SK-N-SH (cell line): ENCODE data around the gene MINDY4. TPM values are rescaled to one million over a fixed set of nuclear protein-coding genes. Genes with fewer than 3 reads are reported as not detected.

Experiments
- CTCF ChIA-PET: fragments of 300-600, 350-600 bp; formaldehyde crosslinking; extraction: SDS; loops from one replicate; lab custom pipeline; 2021; lab: Yijun Ruan, JAX
- POLR2A ChIA-PET: fragments of 350-600 bp; sonication (Branson Sonifier 250); formaldehyde crosslinking; extraction: SDS; loops from one replicate; lab custom pipeline; 2020; ENCODE audit warnings: antibody characterized with exemption, inconsistent platforms; lab: Yijun Ruan, JAX
- DNase-seq: peaks from one replicate; pipeline ENCODE4 v3.0.0; 2012
- H2AFZ ChIP-seq: fragments of 200-600 bp; sonication (generic); 2 replicates; pipeline ENCODE4 v1.8.1; 2016; ENCODE audit warnings: antibody characterized with exemption, mild to moderate bottlenecking, low read depth
- H3F3A ChIP-seq: fragments of 200-600 bp; sonication (generic); replicated peaks from 2 replicates; pipeline ENCODE3; 2016; ENCODE audit warnings: antibody characterized with exemption, mild to moderate bottlenecking; ENCODE audit not compliant: insufficient read depth
- H3K27ac ChIP-seq, 2 experiments: fragments of 200-500 bp in 1 of 2; fragments of 200-600 bp in 1 of 2; sonication (Bioruptor generic) in 1 of 2; sonication (generic), shearing (Covaris generic) in 1 of 2; 2 replicates each; pipeline versions ENCODE4 v1.5.1 to v1.6.1; 2014 to 2016; ENCODE audit warnings: low read depth in 2 of 2, inconsistent platforms in 1 of 2, low read length in 1 of 2, mild to moderate bottlenecking in 1 of 2, mixed read lengths in 1 of 2
- H3K27me3 ChIP-seq: fragments of 200-600 bp; sonication (generic), shearing (Covaris generic); 2 replicates; pipeline ENCODE4 v1.6.1; 2016; ENCODE audit warnings: mixed run types; ENCODE audit not compliant: insufficient read depth
- H3K36me3 ChIP-seq, 2 experiments: fragments of 200-500 bp in 1 of 2; fragments of 200-600 bp in 1 of 2; sonication (Bioruptor generic) in 1 of 2; sonication (generic) in 1 of 2; replicated peaks in 1 of 2; 2 replicates each; pipeline versions ENCODE3 to v1.5.1; 2014 to 2016; ENCODE audit warnings: low read length in 1 of 2, mild to moderate bottlenecking in 1 of 2; ENCODE audit not compliant: insufficient read depth in 2 of 2, control insufficient read depth in 1 of 2
- H3K4me1 ChIP-seq, 2 experiments: fragments of 200-500 bp in 1 of 2; fragments of 200-600 bp in 1 of 2; sonication (Bioruptor generic) in 1 of 2; sonication (generic), shearing (Covaris generic) in 1 of 2; 2 replicates each; pipeline versions ENCODE4 v1.5.1 to v1.6.1; 2014 to 2016; ENCODE audit warnings: low read depth in 1 of 2, low read length in 1 of 2, mixed run types in 1 of 2; ENCODE audit not compliant: insufficient read depth in 2 of 2, control insufficient read depth in 1 of 2
- H3K4me2 ChIP-seq: fragments of 200-600 bp; sonication (generic), shearing (Covaris generic); 2 replicates; pipeline ENCODE4 v1.6.1; 2017; ENCODE audit warnings: mixed run types
- H3K4me3 ChIP-seq, 2 experiments: fragments of 200-500 bp in 1 of 2; fragments of 200-600 bp in 1 of 2; sonication (Bioruptor generic) in 1 of 2; sonication (generic), shearing (Covaris generic) in 1 of 2; 2 replicates each; pipeline versions ENCODE4 v1.5.1 to v1.8.1; 2014 to 2016; ENCODE audit warnings: low read depth in 2 of 2, inconsistent platforms in 1 of 2, low read length in 1 of 2, mild to moderate bottlenecking in 1 of 2, mixed read lengths in 1 of 2, moderate library complexity in 1 of 2
- H3K79me2 ChIP-seq: fragments of 200-600 bp; sonication (generic); 2 replicates; pipeline ENCODE4 v1.8.1; 2017; ENCODE audit warnings: mild to moderate bottlenecking; ENCODE audit not compliant: insufficient read depth
- H3K9ac ChIP-seq: fragments of 200-600 bp; sonication (generic); 2 replicates; pipeline ENCODE4 v1.6.1; 2017; ENCODE audit warnings: mixed run types
- H3K9me2 ChIP-seq: fragments of 200-600 bp; sonication (generic); 2 replicates; pipeline ENCODE4 v1.6.1; 2017; ENCODE audit warnings: mixed run types
- H3K9me3 ChIP-seq: fragments of 200-600 bp; sonication (generic); 2 replicates; pipeline ENCODE4 v1.6.1; 2017; ENCODE audit warnings: mixed run types, mild to moderate bottlenecking, moderate library complexity
- H4K20me1 ChIP-seq: fragments of 200-600 bp; sonication (generic); 2 replicates; pipeline ENCODE4 v1.6.1; 2017; ENCODE audit warnings: mild to moderate bottlenecking, mixed run types; ENCODE audit not compliant: insufficient read depth
- CTCF ChIP-seq: fragments of 200-600 bp; sonication (generic); IDR thresholded peaks from 2 replicates; pipeline ENCODE4 v1.6.1; 2017; ENCODE audit warnings: antibody characterized with exemption, mild to moderate bottlenecking, moderate library complexity
- EP300 ChIP-seq, 2 experiments: IDR thresholded peaks; 2 replicates each; pipeline versions ENCODE4 v1.4.0 to v1.6.1; 2012; ENCODE audit warnings: borderline replicate concordance in 1 of 2, low read depth in 1 of 2, low read length in 1 of 2
- EZH2phosphoT487 ChIP-seq: fragments of 200-600 bp; sonication (generic); IDR thresholded peaks from 2 replicates; pipeline ENCODE4 v1.6.1; 2017; ENCODE audit warnings: low read depth, mixed run types, mild to moderate bottlenecking, antibody characterized with exemption, moderate library complexity, borderline replicate concordance
- FOXJ3 ChIP-seq: sonication (generic); formaldehyde crosslinking; IDR thresholded peaks from 2 replicates; pipeline ENCODE4 v1.5.1; 2020; ENCODE audit warnings: mild to moderate bottlenecking, missing genetic modification reagents
- GATA2 ChIP-seq: sonication (generic); formaldehyde crosslinking; IDR thresholded peaks from 2 replicates; pipeline ENCODE4 v1.5.0; 2020; ENCODE audit warnings: mild to moderate bottlenecking, missing genetic modification reagents
- JUND ChIP-seq: IDR thresholded peaks from 2 replicates; pipeline ENCODE4 v1.4.0; 2012
- MAX ChIP-seq: IDR thresholded peaks from 2 replicates; pipeline ENCODE4 v1.4.0; 2012; ENCODE audit warnings: low read depth
- MEF2A ChIP-seq: IDR thresholded peaks from 2 replicates; pipeline ENCODE4 v1.4.0; 2012; ENCODE audit warnings: low read depth, borderline replicate concordance
- NRF1 ChIP-seq: IDR thresholded peaks from 2 replicates; pipeline ENCODE4 v1.6.1; 2012; ENCODE audit warnings: low read depth, mild to moderate bottlenecking, low read length
- POLR2AphosphoS5 ChIP-seq: IDR thresholded peaks from 2 replicates; pipeline ENCODE4 v1.6.1; 2012; ENCODE audit warnings: low read depth, low read length
- RCOR1 ChIP-seq: fragments of 150-350 bp; IDR thresholded peaks from 2 replicates; pipeline ENCODE4 v1.6.1; 2017; ENCODE audit warnings: antibody characterized with exemption, low read length
- RXRA ChIP-seq: IDR thresholded peaks from 2 replicates; pipeline ENCODE4 v1.4.0; 2012; ENCODE audit warnings: low read depth, mild to moderate bottlenecking, borderline replicate concordance
- SIN3A ChIP-seq: IDR thresholded peaks from 2 replicates; pipeline ENCODE4 v1.6.1; 2012; ENCODE audit warnings: low read depth, mild to moderate bottlenecking, low read length, moderate library complexity, borderline replicate concordance
- SMC3 ChIP-seq: IDR thresholded peaks from 2 replicates; pipeline ENCODE4 v1.6.1; 2012; ENCODE audit warnings: low read depth, low read length, improper control_type of control experiment
- TAF1 ChIP-seq: IDR thresholded peaks from 2 replicates; pipeline ENCODE4 v1.6.1; 2012; ENCODE audit warnings: low read depth, mild to moderate bottlenecking, low read length, moderate library complexity, borderline replicate concordance
- TCF12 ChIP-seq: IDR thresholded peaks from 2 replicates; pipeline ENCODE4 v1.4.0; 2012
- TEAD4 ChIP-seq: IDR thresholded peaks from 2 replicates; pipeline ENCODE4 v1.4.0; 2012; ENCODE audit warnings: mild to moderate bottlenecking, borderline replicate concordance; ENCODE audit not compliant: insufficient read depth
- USF1 ChIP-seq: IDR thresholded peaks from 2 replicates; pipeline ENCODE4 v1.4.0; 2012; ENCODE audit warnings: low read depth, borderline replicate concordance
- YY1 ChIP-seq: IDR thresholded peaks from 2 replicates; pipeline ENCODE4 v1.4.0; 2012; ENCODE audit warnings: low read depth, mild to moderate bottlenecking
- WGBS: methylation state at CpG from one replicate; pipeline ENCODE4 v1.1.6; 2017; ENCODE audit warnings: low lambda C conversion rate; 5-methylcytosine and 5-hydroxymethylcytosine counted together
- polyA plus RNA-seq, 3 experiments: library from polyadenylated mRNA; depleted of rRNA; stranded (reverse); fragments of >200 nt; gene quantifications; 2 replicates each; pipeline ENCODE4 v1.2.3, GENCODE V29; 2012

Gene MINDY4
- polyA plus RNA-seq, 1 of the 3 experiments (the other 2 are of a cell fraction), result 1.8 TPM

- TF ChIP-seq MEF2A, result no peak
- no peak for TF ChIP-seq TAF1
- no peak for TF ChIP-seq MAX
- no peak for TF ChIP-seq TCF12
- TF ChIP-seq YY1, result no peak
- TF ChIP-seq RCOR1, result no peak
- no peak for TF ChIP-seq JUND
- TF ChIP-seq CTCF, result no peak
- Histone ChIP-seq H3K36me3 (peaks cover 0 to 2% of the 10 kb centered on the region in 2 experiments), H3K27me3 (no peaks in the 10 kb centered on the region), H3K4me3 (no peak overlapping the region), H3F3A (peaks cover 7% of the 10 kb centered on the region), H4K20me1 (no peaks in the 10 kb centered on the region), H3K9ac (no peak overlapping the region), H2AFZ (no peak overlapping the region), H3K9me3 (no peaks in the 10 kb centered on the region), H3K27ac (no peak overlapping the region), H3K9me2 (no peaks in the 10 kb centered on the region), H3K4me1 (peaks cover 12 to 53% of the 10 kb centered on the region in 2 experiments; a peak in 3 of 4 replicates), H3K79me2 (no peaks in the 10 kb centered on the region), H3K4me2 (no peak overlapping the region)
- ChIA-PET POLR2A (no interaction called here), CTCF (interaction anchor here (1.5 kb wide), 1 partner anchor 115 kb away, joined by 3 read pairs; no protein-coding TSS in a partner anchor)
- WGBS, result 74% methylated on average over 4 of the region's 4 CpGs
- no peak for DNase-seq
These were observed 93.9 kb downstream of the MINDY4 start for GRCh38 chr7:30865076-30865475.

GRCh38 chr7:30865821-30866220 lies 94.6 kb downstream of the MINDY4 start:
- H4K20me1 ChIP-seq, result no peaks in the 10 kb centered on the region
- no peak overlapping the region for H3K9ac ChIP-seq
- H3K27ac ChIP-seq, result no peak overlapping the region
- H3K36me3 ChIP-seq, result peaks cover 0 to 2% of the 10 kb centered on the region in 2 experiments
- no peaks in the 10 kb centered on the region for H3K9me3 ChIP-seq
- no peaks in the 10 kb centered on the region for H3K9me2 ChIP-seq
- no peak overlapping the region for H3K4me2 ChIP-seq
- no peak for DNase-seq
- TF ChIP-seq RXRA (no peak), NRF1 (no peak), EP300 (IDR thresholded peaks at IDR 0.05; ENCODE audit: borderline replicate concordance in 1 of 2, low read depth in 1 of 2, low read length in 1 of 2) (no peak), GATA2 (CRISPR knock-in tag) (no peak), TEAD4 (no peak), USF1 (no peak), RCOR1 (no peak), TCF12 (no peak), EZH2phosphoT487 (no peak), CTCF (no peak), SMC3 (no peak), SIN3A (no peak), MEF2A (no peak), POLR2AphosphoS5 (no peak), FOXJ3 (no peak)
- H3F3A ChIP-seq, result peaks cover 7% of the 10 kb centered on the region
- POLR2A ChIA-PET, result interaction anchor here (0.9 kb wide), 1 partner anchor 15 kb away, joined by 3 read pairs; no protein-coding TSS in a partner anchor
- no peak overlapping the region for H2AFZ ChIP-seq
- no peaks in the 10 kb centered on the region for H3K79me2 ChIP-seq
- no peaks in the 10 kb centered on the region for H3K27me3 ChIP-seq
- peaks cover 18 to 52% of the 10 kb centered on the region in 2 experiments; a peak in 3 of 4 replicates for H3K4me1 ChIP-seq
- H3K4me3 ChIP-seq, result no peak overlapping the region
- 77% methylated on average over 4 of the region's 4 CpGs for WGBS
- CTCF ChIA-PET, result interaction anchor here (1.1 to 1.5 kb wide), 2 partner anchors 42 to 73 kb away, joined by 3 to 4 read pairs; no protein-coding TSS in a partner anchor
